HepG2 (cell line): ENCODE data around the gene TCF19. TPM values are rescaled to one million over a fixed set of nuclear protein-coding genes. Genes with fewer than 3 reads are reported as not detected.
A peak's percentile ranks its signal among the peaks of the same experiment; 100 is the strongest.

Source experiments
- DZIP1 ChIP-seq: sonication (generic); formaldehyde crosslinking; IDR thresholded peaks from 2 replicates; pipeline ENCODE4 v1.5.0; 2020; ENCODE audit warnings: mild to moderate bottlenecking, missing genetic modification reagents
- ERF ChIP-seq: IDR thresholded peaks from 2 replicates; pipeline ENCODE4 v1.6.1; 2018; ENCODE audit warnings: missing biosample characterization, missing genetic modification reagents
- ETV6 ChIP-seq: sonication (generic); formaldehyde crosslinking; conservative IDR thresholded peaks from 2 replicates; pipeline ENCODE4 v1.4.0; 2020; ENCODE audit warnings: missing genetic modification reagents
- HMG20B ChIP-seq: conservative IDR thresholded peaks from 2 replicates; pipeline ENCODE4 v1.6.1; 2016; ENCODE audit warnings: missing genetic modification reagents, missing compliant biosample characterization
- NCOR1 ChIP-seq: fragments of 200-600 bp; sonication (generic); IDR thresholded peaks from 2 replicates; pipeline ENCODE4 v1.7.0; 2017; ENCODE audit warnings: antibody characterized with exemption, low read length, borderline replicate concordance
- PLRG1 ChIP-seq: fragments of 450-650 bp; conservative IDR thresholded peaks from 2 replicates; pipeline ENCODE4 v1.6.1; 2016
- SRY ChIP-seq: sonication (generic); formaldehyde crosslinking; IDR thresholded peaks from 2 replicates; pipeline ENCODE4 v1.8.0; 2022; ENCODE audit warnings: mild to moderate bottlenecking, missing genetic modification reagents
- ZBTB7A ChIP-seq: sonication (generic); formaldehyde crosslinking; IDR thresholded peaks from 2 replicates; pipeline ENCODE4 v1.8.0; 2022; ENCODE audit warnings: mild to moderate bottlenecking, missing genetic modification reagents
- ZMYM3 ChIP-seq: sonication (generic); formaldehyde crosslinking; IDR thresholded peaks from 2 replicates; pipeline ENCODE4 v1.5.1; 2020; ENCODE audit warnings: mild to moderate bottlenecking, missing genetic modification reagents
- ZNF18 ChIP-seq: sonication (generic); formaldehyde crosslinking; IDR thresholded peaks from 2 replicates; pipeline ENCODE4 v1.8.0; 2022; ENCODE audit warnings: mild to moderate bottlenecking, missing genetic modification reagents; ENCODE audit not compliant: insufficient replicate concordance
- ZNF549 ChIP-seq: sonication (generic); formaldehyde crosslinking; IDR thresholded peaks from 2 replicates; pipeline ENCODE4 v1.5.0; 2020; ENCODE audit warnings: missing genetic modification reagents
- ZNF724P ChIP-seq: sonication (generic); formaldehyde crosslinking; IDR thresholded peaks from 2 replicates; pipeline ENCODE4 v1.8.0; 2022; ENCODE audit warnings: missing genetic modification reagents, borderline replicate concordance
- ZZZ3 ChIP-seq: sonication (generic); formaldehyde crosslinking; IDR thresholded peaks from 2 replicates; pipeline ENCODE4 v1.4.0; 2020; ENCODE audit warnings: missing genetic modification reagents, mild to moderate bottlenecking, borderline replicate concordance
- polyA plus RNA-seq, 8 experiments: library from polyadenylated mRNA; depleted of rRNA in 3 of 8; stranded (reverse) in 7 of 8; unstranded in 1 of 8; fragments of >200 nt; fragmentation: Illumina TruSeq in 4 of 8; extraction: Trizol in 4 of 8; gene quantifications; 2 replicates each; pipeline versions ENCODE4 v1.2.1 to v1.2.3, GENCODE V29; 2011 to 2016; ENCODE audit warnings: low read depth in 4 of 8, missing spikeins in 1 of 8, mixed read lengths in 1 of 8; ENCODE audit not compliant: insufficient read depth in 1 of 8
- total RNA-seq, 5 experiments: library from RNA; depleted of rRNA; stranded (reverse); fragments of >200 nt; fragmentation: Illumina TruSeq; extraction: Trizol; gene quantifications; 2 replicates each; pipeline ENCODE4 v1.2.3, GENCODE V29; 2016; ENCODE audit warnings: low read depth in 1 of 5
- TF ChIP-seq, protein P1 (sequence below): sonication (generic); formaldehyde crosslinking; IDR thresholded peaks from 2 replicates; pipeline ENCODE4 v1.5.0; 2020; ENCODE audit warnings: mild to moderate bottlenecking, missing genetic modification reagents
- TF ChIP-seq, protein P2 (sequence below): IDR thresholded peaks from 2 replicates; pipeline ENCODE4 v1.4.0; 2020; ENCODE audit warnings: mild to moderate bottlenecking, missing genetic modification reagents
- TF ChIP-seq, protein P3 (sequence below): sonication (generic); formaldehyde crosslinking; IDR thresholded peaks from 2 replicates; pipeline ENCODE4 v1.4.0; 2020; ENCODE audit warnings: missing genetic modification reagents

TCF19 gene
- total and polyA plus RNA-seq, 2 of the 13 experiments (the other 11 are each of a cell fraction or from before 2014, with no cell fraction given), result 4.9 to 22.2 TPM

GRCh38 chr6:31158140-31158862 is at the start of gene TCF19 (continued):
- no peak; the same call in 1 of the 2 replicates for TF ChIP-seq ZZZ3
- TF ChIP-seq, protein P1, sequence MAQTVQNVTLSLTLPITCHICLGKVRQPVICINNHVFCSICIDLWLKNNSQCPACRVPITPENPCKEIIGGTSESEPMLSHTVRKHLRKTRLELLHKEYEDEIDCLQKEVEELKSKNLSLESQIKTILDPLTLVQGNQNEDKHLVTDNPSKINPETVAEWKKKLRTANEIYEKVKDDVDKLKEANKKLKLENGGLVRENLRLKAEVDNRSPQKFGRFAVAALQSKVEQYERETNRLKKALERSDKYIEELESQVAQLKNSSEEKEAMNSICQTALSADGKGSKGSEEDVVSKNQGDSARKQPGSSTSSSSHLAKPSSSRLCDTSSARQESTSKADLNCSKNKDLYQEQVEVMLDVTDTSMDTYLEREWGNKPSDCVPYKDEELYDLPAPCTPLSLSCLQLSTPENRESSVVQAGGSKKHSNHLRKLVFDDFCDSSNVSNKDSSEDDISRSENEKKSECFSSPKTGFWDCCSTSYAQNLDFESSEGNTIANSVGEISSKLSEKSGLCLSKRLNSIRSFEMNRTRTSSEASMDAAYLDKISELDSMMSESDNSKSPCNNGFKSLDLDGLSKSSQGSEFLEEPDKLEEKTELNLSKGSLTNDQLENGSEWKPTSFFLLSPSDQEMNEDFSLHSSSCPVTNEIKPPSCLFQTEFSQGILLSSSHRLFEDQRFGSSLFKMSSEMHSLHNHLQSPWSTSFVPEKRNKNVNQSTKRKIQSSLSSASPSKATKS (CRISPR knock-in tag), result no peak
- peak; percentile 91; the same call in 1 of the 2 replicates for TF ChIP-seq SRY
- TF ChIP-seq ETV6 (CRISPR knock-in tag), result no peak
- TF ChIP-seq ERF (CRISPR knock-in tag), result no peak
- TF ChIP-seq NCOR1, result peak; percentile 76; the same call in 1 of the 2 replicates
- no peak for TF ChIP-seq ZMYM3 (CRISPR knock-in tag)
- TF ChIP-seq, protein P2, sequence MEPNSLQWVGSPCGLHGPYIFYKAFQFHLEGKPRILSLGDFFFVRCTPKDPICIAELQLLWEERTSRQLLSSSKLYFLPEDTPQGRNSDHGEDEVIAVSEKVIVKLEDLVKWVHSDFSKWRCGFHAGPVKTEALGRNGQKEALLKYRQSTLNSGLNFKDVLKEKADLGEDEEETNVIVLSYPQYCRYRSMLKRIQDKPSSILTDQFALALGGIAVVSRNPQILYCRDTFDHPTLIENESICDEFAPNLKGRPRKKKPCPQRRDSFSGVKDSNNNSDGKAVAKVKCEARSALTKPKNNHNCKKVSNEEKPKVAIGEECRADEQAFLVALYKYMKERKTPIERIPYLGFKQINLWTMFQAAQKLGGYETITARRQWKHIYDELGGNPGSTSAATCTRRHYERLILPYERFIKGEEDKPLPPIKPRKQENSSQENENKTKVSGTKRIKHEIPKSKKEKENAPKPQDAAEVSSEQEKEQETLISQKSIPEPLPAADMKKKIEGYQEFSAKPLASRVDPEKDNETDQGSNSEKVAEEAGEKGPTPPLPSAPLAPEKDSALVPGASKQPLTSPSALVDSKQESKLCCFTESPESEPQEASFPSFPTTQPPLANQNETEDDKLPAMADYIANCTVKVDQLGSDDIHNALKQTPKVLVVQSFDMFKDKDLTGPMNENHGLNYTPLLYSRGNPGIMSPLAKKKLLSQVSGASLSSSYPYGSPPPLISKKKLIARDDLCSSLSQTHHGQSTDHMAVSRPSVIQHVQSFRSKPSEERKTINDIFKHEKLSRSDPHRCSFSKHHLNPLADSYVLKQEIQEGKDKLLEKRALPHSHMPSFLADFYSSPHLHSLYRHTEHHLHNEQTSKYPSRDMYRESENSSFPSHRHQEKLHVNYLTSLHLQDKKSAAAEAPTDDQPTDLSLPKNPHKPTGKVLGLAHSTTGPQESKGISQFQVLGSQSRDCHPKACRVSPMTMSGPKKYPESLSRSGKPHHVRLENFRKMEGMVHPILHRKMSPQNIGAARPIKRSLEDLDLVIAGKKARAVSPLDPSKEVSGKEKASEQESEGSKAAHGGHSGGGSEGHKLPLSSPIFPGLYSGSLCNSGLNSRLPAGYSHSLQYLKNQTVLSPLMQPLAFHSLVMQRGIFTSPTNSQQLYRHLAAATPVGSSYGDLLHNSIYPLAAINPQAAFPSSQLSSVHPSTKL, result peak; percentile 45; the same call in 1 of the 2 replicates
- TF ChIP-seq PLRG1, result no peak
- peak; percentile 96; the same call in 1 of the 2 replicates for TF ChIP-seq ZNF724P (CRISPR knock-in tag)
- no peak for TF ChIP-seq ZNF18
- TF ChIP-seq DZIP1 (CRISPR knock-in tag), result no peak
- TF ChIP-seq, protein P3, sequence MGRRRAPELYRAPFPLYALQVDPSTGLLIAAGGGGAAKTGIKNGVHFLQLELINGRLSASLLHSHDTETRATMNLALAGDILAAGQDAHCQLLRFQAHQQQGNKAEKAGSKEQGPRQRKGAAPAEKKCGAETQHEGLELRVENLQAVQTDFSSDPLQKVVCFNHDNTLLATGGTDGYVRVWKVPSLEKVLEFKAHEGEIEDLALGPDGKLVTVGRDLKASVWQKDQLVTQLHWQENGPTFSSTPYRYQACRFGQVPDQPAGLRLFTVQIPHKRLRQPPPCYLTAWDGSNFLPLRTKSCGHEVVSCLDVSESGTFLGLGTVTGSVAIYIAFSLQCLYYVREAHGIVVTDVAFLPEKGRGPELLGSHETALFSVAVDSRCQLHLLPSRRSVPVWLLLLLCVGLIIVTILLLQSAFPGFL (CRISPR knock-in tag), result no peak
- TF ChIP-seq HMG20B, result no peak
- TF ChIP-seq ZBTB7A, result no peak
- no peak for TF ChIP-seq ZNF549 (CRISPR knock-in tag)
